SKM-1 treated with dmso at 0.1 percent for 144 hours (cell line): ENCODE measurements around the gene ZDHHC14.
A peak's percentile ranks its signal among the peaks of the same experiment; 100 is the strongest.

Source experiments
- DNase-seq: peaks from one replicate; lab custom pipeline; 2025; ENCODE audit not compliant: unreplicated experiment; lab: John Stamatoyannopoulos, UW

ZDHHC14 gene

DNA sequence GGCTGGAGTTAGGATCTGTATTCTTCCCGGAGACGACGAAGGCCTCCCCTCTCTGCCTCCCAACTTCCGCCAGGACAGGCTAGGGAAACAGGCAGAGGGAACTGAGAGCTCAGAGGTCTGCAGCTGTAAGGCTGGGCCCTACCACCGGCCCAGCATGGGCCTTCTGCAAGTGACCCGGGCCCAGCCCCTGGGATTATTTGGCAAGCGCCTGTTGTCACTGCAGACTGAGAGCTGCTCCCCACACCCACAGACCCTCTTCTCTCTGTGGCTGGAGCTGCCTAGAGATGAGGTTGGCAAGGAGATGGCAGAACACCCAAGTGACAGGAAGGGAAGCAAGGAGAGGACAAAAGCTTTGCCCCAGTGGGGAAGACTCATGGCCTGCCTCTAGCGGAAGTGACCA, 212.6 kb downstream of the ZDHHC14 start:
- no peak for DNase-seq

DNA sequence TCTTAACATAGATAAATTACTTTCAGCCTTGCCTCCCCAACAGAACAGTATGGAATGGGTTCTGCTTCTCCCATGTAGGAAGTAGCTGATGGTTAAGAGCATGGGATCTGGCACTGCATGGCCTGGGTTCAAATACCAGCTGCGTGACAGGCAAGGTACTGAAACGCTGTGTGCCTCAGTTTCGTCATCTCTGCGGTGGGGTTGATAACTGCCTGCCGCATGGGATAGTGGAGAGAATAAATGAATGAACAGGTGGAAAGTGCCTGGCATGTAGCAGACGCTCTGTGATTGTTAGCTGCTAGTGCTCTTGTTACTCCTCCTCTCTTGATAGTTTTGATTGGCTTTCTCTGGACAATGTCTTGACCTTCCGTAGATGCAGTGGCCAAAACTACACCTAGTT, 213.3 kb downstream of the ZDHHC14 start:
- no peak for DNase-seq

- no peak for DNase-seq
Observed at GRCh38 chr6:157595768-157596167, 214.8 kb downstream of the ZDHHC14 start.

- no peak for DNase-seq
Observed at GRCh38 chr6:157596461-157596860, 215.5 kb downstream of the ZDHHC14 start.

DNA sequence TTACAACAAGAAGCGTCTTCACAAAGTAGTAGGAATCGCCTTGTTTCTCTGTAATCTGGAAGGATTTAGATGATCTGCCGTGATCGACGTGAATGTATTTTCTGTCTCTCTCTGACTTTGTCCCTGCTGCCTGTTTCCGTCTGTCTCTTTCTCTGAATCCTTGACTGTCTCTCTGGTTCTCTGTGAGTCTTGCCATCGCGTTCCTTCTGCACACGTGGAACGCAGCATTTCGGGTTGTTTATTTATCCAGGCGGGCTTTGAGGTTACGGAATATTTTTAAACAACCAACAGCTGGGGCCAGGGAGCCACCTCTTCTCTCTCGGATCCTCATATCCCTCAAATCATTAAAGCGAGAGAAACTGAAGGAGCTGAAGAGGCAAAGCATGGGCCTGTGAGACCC, 215.9 kb downstream of the ZDHHC14 start:
- no peak for DNase-seq

DNA sequence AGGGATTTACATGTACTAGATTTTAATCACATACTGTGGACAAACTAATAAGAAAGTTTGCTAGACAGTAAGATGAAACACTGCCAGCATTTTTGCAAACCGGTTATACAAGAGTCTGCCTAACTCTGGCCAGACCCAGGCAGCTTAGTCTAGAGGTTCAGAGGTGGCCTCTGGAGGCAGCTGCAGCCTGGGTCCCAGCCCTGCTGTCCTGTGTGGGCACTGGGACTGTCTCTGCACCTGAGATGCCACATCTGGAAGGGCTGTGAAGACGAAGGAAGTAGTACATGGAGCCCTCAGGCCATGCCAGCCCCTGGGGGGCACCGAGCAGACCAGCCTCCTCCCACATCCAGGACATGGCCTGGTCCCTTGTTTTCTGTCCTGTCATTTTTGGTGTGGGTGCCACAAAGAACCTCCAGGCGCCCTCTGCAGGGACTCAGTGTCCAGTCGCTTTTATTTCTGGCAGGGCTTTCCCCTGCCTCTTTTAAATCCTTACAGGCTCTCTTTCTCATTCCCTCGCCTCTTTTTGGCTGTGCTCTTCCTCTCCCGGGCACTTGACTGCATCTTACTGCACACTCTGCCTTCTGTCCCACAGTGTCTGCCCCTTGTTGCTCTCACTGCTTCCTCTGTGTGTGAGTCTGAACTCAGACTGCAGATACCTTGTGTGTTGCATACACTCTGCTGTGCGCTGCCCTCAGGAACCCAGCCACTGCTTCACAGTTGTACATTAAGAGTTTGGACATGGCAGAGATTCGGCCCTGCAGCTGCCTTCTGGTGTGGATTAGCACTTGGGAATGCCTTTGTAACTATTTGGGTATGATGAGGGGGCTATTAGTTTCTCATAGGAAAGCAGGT, 216.7 kb downstream of the ZDHHC14 start:
- peak; percentile 33 for DNase-seq

- DNase-seq = no peak
Observed at GRCh38 chr6:157599191-157599590, 218.2 kb downstream of the ZDHHC14 start.

GRCh38 chr6:157600807-157601206, 219.8 kb downstream of the ZDHHC14 start:
- no peak for DNase-seq

GRCh38 chr6:157602521-157603295, 221.7 kb downstream of the ZDHHC14 start:
- DNase-seq = no peak

GRCh38 chr6:157603314-157603940, 222.4 kb downstream of the ZDHHC14 start:
- no peak for DNase-seq

DNA sequence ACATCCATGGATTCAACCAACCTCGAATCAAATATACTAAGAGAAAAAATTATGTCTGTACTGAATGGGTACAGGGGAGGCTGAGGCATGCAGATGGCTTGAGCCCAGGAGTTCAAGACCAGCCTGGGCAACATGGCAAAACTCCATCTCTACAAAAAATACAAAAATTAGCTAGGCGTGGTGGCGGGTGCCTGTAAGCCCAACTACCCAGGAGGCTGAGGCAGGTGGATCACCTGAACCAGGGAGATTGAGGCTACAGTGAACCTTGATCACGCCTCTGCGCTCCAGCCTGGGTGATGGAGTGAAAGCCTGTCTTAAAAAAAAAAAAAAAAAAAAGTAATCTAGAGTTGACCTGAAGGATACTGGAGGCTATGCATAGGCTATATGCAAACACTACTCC, 223.0 kb downstream of the ZDHHC14 start:
- no peak for DNase-seq

GRCh38 chr6:157604816-157605215, 223.8 kb downstream of the ZDHHC14 start:
- no peak for DNase-seq

GRCh38 chr6:157605484-157605883, 224.5 kb downstream of the ZDHHC14 start:
- no peak for DNase-seq

DNA sequence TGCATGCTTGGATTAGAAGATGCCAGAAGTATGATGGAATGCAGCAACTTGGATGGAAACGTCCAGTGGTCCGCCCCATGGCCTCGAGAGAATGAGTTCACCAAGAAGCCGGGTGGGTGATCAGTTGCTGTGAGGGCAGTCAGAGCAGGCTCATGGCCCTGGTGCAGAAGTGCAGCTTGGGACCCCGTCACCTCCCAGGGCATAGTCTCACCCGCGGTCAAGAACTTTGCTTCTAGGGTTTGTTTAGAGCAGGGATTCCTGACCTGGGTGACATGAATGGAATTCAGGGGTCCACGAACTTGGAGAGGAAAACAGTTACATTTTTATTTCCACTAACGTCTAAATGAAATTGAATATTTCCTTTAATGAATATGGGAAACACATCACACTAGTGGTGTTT, 225.5 kb downstream of the ZDHHC14 start:
- no peak for DNase-seq

GRCh38 chr6:157607317-157608109, 226.5 kb downstream of the ZDHHC14 start:
- no peak for DNase-seq

DNA sequence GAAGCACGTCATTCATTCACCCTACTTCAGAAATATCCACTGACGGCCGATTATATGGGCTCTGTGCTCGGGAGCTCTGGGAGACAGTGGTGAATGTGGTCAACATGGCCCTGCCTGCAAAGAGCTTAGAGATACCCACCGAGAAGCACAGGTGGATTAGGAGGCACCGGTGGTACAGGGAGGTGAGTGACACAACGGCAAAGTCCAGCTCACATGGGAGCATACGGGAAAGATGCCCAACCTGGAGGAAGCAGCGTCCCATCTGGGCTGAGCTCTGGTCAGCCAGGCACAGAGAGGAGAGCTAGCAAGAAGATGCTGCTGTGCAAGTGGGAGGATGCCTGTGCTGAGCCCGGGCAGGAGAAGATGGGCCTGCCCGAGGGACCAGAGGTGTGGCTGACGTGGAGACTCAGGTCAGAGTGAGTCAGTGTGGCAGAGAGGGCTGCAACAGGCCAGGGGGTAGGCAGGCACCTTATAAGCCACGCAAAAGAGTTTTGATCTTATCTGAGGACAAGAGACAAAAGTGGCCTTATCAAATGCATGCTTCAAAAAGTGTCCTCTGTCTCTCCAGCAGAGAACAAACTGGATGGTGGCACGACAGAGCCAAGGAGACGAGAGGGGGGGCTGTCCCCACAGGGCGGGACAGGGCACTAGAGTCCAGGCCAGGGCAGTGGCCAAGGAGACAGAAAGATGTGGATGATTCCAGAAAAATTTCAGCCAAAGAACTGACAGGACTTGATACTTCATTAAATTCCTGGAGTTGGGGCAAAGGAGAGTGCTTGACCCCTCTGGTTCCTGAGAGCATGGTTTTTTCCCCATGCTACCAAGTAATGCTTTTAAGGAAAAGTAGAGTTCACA, 227.5 kb downstream of the ZDHHC14 start:
- DNase-seq = no peak

- no peak for DNase-seq
Observed at GRCh38 chr6:157609117-157609516, 228.1 kb downstream of the ZDHHC14 start.

GRCh38 chr6:157609556-157609955, 228.6 kb downstream of the ZDHHC14 start:
- no peak for DNase-seq

- DNase-seq = no peak
Observed at GRCh38 chr6:157610451-157610999, 229.5 kb downstream of the ZDHHC14 start.

- no peak for DNase-seq
Observed at GRCh38 chr6:157611406-157611805, 230.4 kb downstream of the ZDHHC14 start.
